ENCODE measurements around the gene STAT6.

- TF ChIP-seq POLR2A (IDR thresholded peaks at IDR 0.05), result no peak
- TF ChIP-seq, protein P1, sequence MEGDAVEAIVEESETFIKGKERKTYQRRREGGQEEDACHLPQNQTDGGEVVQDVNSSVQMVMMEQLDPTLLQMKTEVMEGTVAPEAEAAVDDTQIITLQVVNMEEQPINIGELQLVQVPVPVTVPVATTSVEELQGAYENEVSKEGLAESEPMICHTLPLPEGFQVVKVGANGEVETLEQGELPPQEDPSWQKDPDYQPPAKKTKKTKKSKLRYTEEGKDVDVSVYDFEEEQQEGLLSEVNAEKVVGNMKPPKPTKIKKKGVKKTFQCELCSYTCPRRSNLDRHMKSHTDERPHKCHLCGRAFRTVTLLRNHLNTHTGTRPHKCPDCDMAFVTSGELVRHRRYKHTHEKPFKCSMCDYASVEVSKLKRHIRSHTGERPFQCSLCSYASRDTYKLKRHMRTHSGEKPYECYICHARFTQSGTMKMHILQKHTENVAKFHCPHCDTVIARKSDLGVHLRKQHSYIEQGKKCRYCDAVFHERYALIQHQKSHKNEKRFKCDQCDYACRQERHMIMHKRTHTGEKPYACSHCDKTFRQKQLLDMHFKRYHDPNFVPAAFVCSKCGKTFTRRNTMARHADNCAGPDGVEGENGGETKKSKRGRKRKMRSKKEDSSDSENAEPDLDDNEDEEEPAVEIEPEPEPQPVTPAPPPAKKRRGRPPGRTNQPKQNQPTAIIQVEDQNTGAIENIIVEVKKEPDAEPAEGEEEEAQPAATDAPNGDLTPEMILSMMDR (IDR thresholded peaks at IDR 0.05), result no peak
- TF ChIP-seq POLR2AphosphoS5 (IDR thresholded peaks at IDR 0.05), result no peak
Measured at GRCh38 chr12:57135527-57136326, 24.6 kb upstream of the STAT6 start.
